IPS-11a (cell line): ENCODE data around the gene MUSTN1.

Experiments used
- H3K4me3 ChIP-seq: one replicate; pipeline ENCODE4 v1.5.1; 2013; ENCODE audit warnings: low read depth, low read length, control low read depth

Gene MUSTN1

DNA sequence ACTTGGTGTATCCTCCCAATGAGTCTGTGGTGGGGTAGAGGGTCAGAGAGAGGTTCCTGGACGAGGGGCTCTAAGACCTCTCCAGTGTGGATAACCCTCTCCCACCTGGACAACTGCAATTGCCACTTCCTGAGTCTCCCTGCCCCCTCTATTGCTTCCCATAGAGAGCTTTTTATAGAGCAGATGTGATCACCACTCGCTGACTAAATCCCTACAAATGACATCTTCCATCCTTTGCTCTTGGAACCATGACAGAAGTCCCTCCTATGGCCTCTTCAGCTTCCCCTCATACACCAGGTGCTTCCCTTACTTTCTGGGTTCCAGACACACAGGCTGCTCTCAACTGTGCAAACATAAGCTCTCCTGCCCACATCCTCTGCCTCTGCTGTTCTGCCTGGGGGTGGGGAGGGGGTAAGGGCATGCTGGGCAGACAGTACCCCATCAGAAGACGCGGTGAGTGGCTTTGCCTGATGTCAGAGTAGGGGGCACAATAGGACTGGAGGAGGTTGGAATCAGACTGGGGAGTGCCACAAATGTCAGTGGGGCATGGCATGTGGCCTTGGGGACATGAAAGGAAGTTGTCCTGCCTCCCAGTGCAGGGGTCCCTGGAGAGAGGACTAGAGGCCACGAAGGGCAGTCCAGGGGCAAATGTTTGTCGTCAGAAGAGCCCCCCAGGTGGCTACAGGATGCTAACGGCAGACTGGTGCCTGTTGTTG lies 25.0 kb downstream of the MUSTN1 start:
- no peak overlapping the region for H3K4me3 ChIP-seq

DNA sequence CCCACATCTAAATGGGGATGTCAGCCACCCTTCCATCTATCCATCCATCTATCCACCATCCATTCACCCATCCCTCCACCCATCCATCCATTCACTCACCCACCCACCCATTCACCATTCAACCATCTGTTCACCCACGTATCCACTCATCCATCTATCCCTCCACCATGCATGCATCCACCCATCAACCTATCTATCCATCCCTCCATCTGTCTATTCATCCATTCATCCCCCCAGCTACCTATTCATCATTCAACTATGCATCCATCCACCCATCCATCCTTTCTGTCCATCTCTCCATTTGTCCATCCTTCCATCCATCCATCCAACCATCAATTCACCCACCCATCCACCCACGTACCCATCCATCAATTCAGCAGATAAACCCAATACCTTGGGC lies 25.7 kb downstream of the MUSTN1 start:
- H3K4me3 ChIP-seq, result no peak overlapping the region

DNA sequence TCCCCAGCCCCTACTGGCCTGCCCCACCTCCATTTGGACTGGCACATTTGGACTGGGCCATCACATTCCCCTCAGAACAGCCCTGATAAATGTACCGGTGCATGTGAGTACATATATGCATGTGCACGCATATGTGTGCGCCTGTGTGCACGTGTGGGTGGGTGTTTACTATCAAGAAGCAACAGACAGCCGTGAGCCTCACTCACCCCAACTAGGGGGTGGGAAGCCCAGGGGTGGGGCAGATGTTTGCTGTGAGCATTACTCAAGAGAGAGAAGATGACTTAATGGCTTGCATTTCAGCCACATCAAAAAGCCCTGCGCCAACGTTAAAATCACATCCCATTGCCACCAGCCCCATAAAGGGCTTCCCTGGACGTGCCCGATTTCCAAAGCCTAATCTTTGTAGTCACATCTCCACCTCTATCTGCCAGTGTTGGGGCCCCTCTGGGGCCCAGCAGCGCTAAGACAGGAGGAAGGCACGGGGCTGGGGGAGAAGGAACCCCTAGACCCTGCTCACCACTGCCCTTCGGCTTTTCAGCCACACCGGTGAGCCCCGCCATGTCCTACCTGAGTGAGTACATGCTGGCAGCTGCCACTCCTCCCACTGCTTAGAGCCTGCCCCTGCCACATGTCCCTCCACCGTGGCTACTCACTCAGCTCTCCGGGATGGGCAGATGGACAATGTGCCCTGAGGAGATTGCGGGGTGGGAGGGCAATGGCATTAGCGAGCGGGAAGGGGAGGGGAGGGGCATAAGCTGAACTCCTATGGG lies 29.4 kb downstream of the MUSTN1 start:
- H3K4me3 ChIP-seq, result no peak overlapping the region

DNA sequence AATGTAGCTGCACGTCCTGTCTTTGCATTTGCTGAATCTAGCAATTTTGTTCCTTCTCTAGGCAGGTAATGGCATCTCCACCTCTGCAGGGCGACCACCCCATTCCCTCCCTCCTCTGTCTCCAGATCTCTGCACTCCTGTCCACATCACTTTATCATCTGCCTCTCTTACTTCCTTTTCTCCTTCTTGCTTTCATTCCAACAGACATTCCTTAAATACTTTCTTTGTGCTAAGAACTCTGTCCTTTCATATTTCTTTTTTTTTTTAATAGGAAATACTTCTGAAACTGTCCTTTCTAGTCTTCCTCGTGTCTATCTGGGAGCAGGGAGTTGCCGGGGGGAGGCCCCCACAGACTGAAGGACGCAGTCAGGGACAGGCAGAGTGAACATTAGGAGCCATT lies 33.0 kb downstream of the MUSTN1 start:
- H3K4me3 ChIP-seq, result no peak overlapping the region

DNA sequence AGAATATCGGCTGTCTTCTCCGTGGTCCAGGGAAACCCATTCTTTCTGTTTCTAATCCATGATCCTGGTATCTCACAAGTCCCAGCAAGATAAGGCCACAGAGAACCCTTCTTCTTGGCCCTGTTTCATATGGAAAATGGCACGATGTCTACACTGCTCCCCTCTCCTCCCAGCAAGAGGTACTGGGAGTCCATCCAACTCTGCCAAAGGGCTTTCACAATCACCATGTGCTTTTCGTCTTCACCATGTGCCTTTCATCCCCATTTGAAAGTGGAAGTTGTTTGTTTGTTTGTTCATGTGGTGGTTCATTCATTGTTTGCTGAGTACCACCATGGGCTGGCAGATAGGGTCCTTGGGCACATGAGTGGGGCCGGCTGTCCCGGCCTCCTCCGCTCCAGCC lies 34.7 kb downstream of the MUSTN1 start:
- H3K4me3 ChIP-seq, result no peak overlapping the region

DNA sequence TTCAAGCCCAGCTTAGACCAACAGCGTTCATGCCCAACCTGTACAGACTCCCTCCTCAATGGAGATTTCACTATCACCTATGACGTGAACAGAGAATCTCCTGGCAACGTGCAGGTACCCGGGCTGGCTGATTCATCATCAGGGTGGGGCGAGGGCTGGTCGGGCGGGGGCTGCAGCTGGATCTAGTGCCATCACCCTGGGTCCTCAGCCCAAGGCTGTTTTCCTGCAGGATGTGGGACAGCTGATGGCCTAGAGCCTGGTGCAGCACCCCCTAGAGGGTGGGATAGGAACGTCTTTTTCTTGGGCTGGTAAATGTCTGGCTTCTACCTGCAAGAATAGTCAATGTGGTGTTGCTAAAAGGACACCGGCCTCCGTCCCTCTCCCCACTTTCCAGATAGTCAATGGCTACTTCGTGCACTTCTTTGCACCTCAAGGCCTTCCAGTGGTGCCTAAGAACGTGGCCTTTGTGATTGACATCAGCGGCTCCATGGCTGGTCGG lies 35.8 kb downstream of the MUSTN1 start:
- no peak overlapping the region for H3K4me3 ChIP-seq

DNA sequence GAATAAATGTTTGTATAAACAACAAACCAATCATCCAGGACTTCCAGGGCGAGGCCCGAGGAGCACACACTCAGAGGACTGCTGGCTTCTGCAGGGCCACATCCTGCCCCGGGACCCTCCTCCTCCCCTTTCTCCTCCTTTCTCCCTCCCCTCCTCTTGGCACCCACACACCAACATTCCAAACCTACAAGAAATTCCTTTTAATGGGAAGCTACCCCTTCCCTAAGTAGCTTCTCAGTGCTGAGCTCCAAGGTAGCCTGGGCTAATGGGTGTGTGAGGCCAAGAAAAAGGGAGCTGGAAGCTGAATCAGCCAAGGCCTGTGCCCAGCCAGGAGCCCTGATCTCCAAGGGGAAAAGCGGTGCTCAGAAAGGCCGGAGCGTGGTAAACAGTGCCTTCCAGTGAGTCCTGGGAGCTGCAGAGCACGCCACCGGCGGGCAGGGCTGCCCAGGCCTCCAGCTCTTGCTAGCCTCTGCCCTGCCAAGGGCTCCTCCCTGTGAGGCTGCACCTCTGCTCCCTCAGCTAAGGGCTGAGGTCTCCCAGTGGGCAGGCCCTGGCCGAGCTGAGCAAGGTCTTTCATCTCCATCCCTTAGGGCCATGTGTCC lies 36.3 kb downstream of the MUSTN1 start:
- H3K4me3 ChIP-seq, result no peak overlapping the region

DNA sequence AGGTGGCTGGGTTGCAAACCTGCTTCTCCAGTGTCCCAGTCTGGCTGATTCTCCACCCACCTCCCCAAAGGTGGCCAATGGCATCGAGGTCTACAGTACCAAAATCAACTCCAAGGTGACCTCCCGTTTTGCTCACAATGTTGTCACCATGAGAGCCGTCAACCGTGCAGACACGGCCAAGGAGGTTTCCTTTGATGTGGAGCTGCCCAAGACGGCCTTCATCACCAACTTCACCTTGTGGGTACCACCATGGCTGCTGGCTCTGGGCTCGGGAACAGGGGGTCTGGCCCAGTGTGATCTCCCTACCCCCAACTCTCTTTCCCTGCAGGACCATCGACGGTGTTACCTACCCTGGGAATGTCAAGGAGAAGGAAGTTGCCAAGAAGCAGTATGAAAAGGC lies 38.4 kb downstream of the MUSTN1 start:
- H3K4me3 ChIP-seq, result no peak overlapping the region

DNA sequence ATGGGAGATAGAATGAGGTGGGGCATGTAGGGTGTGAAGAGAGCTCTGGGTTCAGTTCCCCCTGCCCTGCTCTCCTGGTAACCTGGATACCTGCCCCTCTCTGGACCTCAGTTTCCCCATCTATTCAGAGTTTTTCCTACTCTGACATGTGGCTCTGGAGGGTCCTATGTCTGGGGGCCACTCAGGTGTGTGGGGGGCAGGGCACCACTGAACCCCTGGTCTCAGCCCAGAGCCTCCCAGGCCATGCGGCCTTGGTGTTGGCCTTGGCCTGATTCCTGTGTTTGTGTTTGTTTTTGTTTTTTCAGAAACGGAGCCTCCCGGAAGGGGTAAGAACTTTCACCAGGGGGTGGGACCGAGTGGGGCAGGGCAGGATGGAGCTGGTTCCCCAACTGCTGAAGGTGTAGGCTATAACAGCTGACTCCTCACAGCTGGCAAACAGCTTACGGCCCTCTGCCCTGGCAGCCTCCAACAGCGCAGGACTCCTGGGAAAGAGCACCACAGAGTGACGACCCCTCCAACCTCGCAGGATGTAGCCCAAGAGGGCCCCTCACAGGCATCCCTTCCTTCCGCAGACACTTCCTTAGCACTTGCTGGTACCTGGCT lies 39.4 kb downstream of the MUSTN1 start:
- no peak overlapping the region for H3K4me3 ChIP-seq

DNA sequence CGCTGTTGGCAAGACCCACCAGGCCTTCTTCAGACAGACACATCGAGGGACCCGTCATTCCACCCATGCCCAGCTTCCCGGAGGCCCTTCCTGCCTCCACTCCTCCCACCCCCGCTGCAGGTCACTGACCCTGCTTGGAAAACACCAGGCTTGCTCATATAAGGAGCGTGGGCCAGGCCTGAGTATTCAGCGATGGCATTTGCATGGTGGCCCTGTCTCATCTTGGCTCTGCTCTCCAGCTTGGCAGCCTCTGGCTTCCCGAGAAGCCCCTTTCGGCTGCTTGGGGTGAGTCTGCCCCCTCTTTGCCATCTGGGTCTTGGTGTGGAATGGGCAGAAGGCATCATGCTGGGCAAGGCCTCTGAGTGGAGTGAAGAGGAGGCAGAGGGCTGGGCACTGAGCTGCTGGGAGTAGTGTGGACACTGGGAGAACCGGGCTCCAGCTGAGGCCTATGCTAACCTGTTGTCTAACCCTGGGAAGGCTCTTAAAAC lies 40.2 kb downstream of the MUSTN1 start, which contains the start of gene ITIH3:
Gene ITIH3, plus strand, starts transcription at position 185 of the 488 bp plus-strand sequence. Its CDS starts 8 bp downstream, at position 193.
- no peak within 1 kb of the TSS for H3K4me3 ChIP-seq

DNA sequence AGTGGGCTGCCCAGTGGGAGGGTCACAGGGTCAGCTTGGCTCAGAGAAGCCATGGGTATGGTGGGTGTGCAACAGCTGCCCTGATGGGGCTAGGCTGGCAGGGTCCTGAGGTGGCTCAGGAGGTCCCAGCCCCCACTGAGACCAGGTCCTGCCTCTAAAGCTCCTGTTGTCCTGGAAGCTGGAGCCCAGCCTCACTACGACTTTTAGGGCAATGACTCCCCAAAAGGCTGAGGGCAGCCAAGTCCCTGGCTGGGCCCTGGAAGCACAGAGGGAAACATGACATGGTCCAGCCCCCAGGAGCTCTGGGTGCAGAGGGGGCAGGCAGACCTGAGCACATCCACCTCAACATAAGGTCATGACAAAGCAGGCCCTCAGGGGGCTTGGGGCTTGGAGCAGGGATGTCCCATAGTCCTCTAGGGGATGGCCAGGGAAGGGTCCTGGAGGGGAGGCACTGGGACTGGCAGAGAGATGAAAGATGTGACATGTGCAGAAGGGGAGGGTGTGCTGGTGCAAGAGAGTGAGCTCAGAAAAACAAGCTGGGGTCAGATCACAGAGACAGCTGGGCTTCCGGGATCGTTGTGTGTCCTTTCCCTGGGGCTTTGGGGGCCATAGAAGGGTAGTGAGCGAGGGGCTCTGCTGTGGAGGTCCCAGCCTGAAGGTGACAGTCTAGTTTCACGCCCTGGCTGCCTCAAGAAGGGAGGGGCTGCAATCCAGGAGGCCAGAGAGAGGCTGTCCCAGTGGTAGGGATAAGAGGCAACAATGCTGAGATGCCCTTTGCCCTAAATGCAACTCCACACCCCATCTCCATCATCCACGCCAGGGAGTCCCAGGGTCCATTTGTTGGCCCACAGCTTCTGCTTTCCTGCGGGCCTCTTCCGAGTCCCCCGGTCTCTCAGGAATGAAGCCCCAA lies 40.9 kb downstream of the MUSTN1 start:
- no peak overlapping the region for H3K4me3 ChIP-seq

DNA sequence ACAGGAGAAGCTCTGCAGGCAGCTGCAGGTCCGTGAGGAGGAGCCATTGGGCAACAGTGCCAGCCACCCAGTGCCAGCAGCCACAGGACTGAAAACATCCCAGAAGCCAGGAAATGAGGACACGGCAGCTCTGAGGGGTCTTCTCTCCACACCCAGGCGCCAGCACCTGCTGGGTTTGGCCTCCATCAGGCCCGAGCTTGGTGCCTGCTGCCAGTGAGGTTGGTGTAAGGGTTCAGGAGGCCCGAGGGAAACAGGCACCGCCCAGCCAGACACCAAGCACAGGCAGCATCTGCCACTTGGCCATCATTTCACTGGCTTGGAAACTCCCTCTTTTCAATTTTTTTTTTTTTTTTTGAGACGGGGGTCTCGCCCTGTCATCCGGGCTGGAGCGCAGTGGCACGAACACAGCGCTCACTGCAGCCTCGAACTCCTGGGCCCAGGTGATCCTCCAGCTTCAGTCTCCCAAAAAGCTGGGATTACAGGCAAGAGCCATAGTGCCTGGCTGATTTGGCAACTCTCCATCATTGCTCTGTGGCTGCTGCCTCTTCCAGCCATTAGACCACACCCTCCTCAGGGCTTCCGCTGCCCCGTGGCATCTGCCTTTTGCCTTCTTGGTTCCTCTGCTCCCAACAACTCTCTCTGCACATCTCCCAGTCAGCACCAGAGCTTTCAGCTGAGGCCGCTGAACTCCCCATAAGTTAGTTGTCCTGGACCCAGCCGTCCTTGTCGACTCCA lies 41.7 kb downstream of the MUSTN1 start:
- H3K4me3 ChIP-seq, result no peak overlapping the region

DNA sequence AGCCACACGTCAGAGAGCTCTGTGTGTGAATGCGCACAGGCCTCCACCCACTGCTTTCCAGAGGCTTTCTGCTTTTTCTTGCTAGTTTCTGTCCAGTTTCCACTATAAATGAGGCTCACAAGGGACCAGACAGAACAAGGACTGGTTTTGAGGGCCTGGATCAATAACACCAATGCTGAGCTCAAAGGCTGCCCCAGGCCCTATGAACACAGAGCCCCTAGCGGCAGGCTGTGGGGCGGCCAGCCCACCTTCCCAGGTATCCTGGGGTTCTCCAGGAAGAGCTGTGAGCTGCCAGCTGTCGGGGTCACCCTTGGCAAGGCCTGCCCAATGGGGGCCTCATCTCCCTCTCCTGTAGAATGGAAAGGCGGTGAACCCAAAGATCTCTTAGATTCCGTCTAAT lies 42.4 kb downstream of the MUSTN1 start:
- no peak overlapping the region for H3K4me3 ChIP-seq

DNA sequence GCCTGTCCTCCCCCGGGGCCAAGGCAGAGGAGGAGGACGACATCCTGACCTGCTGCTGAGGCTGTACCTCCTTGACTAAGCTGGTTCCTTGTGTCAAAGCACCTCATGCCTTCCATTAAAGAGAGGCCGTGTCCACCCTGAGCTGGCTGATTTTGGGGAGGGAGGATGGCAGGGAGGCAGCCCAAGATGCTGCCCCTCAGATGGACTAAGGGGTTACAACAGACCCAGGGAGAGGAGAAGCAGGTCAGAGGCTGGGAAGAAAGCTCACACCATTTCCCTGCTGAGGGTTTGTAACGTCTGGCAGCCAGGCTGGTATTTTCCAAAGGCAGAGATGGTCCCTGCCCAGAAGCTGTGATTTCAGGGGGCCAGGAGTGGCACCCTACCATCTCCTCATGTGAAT lies 42.9 kb downstream of the MUSTN1 start:
- no peak overlapping the region for H3K4me3 ChIP-seq

DNA sequence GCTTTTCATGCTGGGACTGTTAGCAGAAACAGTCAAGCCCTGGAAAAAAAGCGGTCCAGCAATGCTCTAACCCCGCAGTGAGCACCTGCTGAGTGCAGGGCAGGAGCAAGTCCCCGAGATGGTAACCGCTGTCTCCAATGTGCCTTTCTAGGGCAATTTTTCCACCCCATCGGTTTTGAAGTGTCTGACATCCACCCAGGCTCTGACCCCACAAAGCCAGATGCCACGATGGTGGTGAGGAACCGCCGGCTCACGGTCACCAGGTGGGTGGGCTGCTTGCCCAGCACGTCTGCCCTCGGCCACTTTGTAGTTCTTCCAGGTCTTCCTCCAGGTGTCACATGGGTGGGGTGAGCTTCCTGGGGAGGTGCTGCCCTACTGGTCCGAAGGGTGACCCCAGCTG lies 43.5 kb downstream of the MUSTN1 start:
- H3K4me3 ChIP-seq, result no peak overlapping the region

DNA sequence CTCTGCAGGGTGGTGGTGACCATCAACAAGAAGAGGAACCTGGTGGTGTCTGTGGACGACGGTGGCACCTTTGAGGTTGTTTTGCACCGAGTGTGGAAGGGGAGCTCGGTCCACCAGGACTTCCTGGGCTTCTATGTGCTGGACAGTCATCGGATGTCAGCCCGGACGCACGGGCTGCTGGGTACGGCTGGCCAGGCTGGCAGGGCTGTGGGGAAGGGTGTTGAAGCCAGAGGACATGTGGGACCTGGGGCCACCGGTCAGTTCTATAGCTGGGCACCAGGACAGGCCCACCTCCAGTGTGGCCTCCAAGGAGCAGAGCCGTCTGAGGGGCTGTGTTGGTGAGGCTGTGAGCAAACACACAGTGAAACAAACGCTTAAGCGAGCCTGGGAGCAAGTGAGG lies 44.1 kb downstream of the MUSTN1 start:
- no peak overlapping the region for H3K4me3 ChIP-seq

DNA sequence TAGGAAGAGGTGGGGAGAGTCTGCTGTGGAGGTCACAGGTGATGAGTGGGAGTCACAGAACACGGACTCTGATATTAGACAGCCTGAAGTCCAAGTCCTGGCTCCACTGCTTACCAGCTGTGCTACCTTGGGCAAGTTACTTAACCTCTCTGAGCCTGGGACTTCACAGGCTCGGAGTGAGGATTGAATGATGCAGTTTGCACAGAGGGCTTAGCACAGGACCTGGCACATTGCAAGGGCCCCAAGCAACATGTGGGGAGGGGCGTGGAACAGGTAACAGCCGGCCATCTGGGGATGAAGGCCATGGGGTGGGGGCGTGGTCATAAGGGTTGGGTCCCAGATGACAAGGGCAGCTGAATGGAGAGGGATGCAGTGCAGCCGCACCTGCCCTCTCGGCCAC lies 44.5 kb downstream of the MUSTN1 start:
- H3K4me3 ChIP-seq, result no peak overlapping the region

DNA sequence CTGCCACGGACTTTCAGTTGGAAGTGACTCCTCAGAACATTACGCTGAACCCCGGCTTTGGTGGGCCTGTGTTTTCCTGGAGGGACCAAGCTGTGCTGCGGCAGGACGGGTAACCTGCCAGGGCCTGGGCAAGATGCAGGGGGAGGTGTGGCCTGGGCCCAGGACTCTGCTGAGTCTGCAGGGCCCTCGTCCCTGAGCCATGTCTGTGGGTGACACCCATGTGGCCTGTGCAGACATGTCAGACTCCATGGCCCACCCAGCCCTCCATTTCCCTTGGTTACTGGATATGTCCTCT lies 45.1 kb downstream of the MUSTN1 start:
- no peak overlapping the region for H3K4me3 ChIP-seq

DNA sequence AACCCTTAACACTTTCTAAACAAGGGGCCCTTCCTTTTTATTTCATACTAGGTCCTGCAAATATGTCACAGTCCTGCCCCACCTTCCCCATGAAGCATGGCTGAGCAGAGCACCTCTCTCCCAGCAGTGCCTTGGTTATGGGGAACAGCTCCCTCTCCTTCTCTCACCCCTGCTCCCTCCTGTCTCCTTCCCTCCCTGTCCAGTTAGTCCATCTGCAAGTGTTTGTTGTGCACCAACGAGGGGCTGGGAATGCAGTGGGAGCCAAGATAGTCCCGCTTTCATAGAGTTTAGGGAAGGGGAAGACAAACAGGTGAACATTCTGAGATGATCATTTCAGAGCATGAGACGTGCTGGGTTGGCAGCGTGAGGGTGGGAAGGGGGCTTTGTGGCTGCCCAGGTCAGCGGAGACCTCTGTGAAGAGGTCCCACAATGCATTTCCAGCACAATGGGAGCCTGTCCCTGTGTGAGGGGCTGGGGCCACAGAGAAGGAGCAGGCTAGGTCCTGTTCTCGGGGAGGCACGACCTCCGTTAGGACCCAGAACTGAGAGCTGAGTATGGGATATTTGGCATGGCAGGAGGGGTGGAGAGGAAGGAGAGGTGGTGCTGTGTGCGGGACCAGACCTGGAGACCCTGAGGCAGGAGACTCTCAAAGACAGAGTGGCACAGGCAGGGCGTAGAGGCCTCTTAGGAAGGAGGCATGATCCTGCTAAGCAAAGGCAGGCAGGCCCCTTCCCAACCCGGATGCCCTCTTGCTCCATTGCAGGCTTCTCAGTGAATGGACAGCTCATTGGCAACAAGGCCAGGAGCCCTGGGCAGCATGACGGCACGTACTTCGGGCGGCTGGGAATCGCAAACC lies 45.7 kb downstream of the MUSTN1 start:
- no peak overlapping the region for H3K4me3 ChIP-seq
